Neural progenitor cell (in vitro differentiated cells): ENCODE results near the gene MEGF6. TPM values are rescaled to one million over a fixed set of nuclear protein-coding genes. Genes with fewer than 3 reads are reported as not detected.
"Not testable (repeated sequence)": the region's sequence is repeated elsewhere in the genome, so short reads cannot be mapped to it uniquely, and the experiment has no call there.

Source experiments
- DNase-seq: peaks from one replicate; pipeline ENCODE4 v3.0.0-alpha.2; 2016; ENCODE audit warnings: low spot score
- H2AFZ ChIP-seq: fragments of 200-600 bp; sonication (generic); replicated peaks from 2 replicates; pipeline ENCODE4 v1.6.1; 2016; ENCODE audit warnings: antibody characterized with exemption
- H3F3A ChIP-seq: fragments of 200-600 bp; sonication (generic); 2 replicates; pipeline ENCODE4 v1.6.1; 2016; ENCODE audit warnings: antibody characterized with exemption, low read depth
- H3K27ac ChIP-seq: fragments of 200-600 bp; sonication (generic); 2 replicates; pipeline ENCODE4 v1.5.1; 2016; ENCODE audit warnings: mild to moderate bottlenecking
- H3K27me3 ChIP-seq: fragments of 200-600 bp; sonication (generic); 2 replicates; pipeline ENCODE4 v1.6.1; 2016; ENCODE audit warnings: mild to moderate bottlenecking, moderate library complexity
- H3K36me3 ChIP-seq: fragments of 200-600 bp; sonication (generic); 2 replicates; pipeline ENCODE4 v1.5.1; 2016
- H3K4me1 ChIP-seq: fragments of 200-600 bp; sonication (generic); 2 replicates; pipeline ENCODE4 v1.6.1; 2016; ENCODE audit warnings: mixed run types
- H3K4me2 ChIP-seq: fragments of 200-600 bp; sonication (generic); 2 replicates; pipeline ENCODE4 v1.6.1; 2016
- H3K4me3 ChIP-seq: fragments of 200-600 bp; sonication (generic); 2 replicates; pipeline ENCODE4 v1.5.1; 2016
- H3K79me2 ChIP-seq: fragments of 200-600 bp; sonication (generic); 2 replicates; pipeline ENCODE4 v1.6.1; 2016; ENCODE audit warnings: low read depth
- H3K9ac ChIP-seq: fragments of 200-600 bp; sonication (generic); 2 replicates; pipeline ENCODE4 v1.6.1; 2016
- H3K9me3 ChIP-seq: fragments of 200-600 bp; sonication (generic); 2 replicates; pipeline ENCODE4 v1.5.1; 2016; ENCODE audit warnings: low read depth
- H4K20me1 ChIP-seq: fragments of 200-600 bp; sonication (generic); 2 replicates; pipeline ENCODE4 v1.6.1; 2016; ENCODE audit warnings: low read depth
- H3K27ac Mint-ChIP-seq: 3 replicates; pipeline ENCODE4 v1.8.0; 2021; ENCODE audit warnings: mixed read lengths
- H3K27me3 Mint-ChIP-seq: 2 replicates; pipeline ENCODE4 v1.8.0; 2022; ENCODE audit warnings: low read depth, mild to moderate bottlenecking, inconsistent platforms, moderate library complexity, mixed read lengths; ENCODE audit not compliant: insufficient read depth
- H3K36me3 Mint-ChIP-seq: 3 replicates; pipeline ENCODE4 v1.8.0; 2021; ENCODE audit warnings: mixed read lengths
- H3K4me1 Mint-ChIP-seq: 3 replicates; pipeline ENCODE4 v1.8.0; 2021; ENCODE audit warnings: mixed read lengths
- H3K4me3 Mint-ChIP-seq: 3 replicates; pipeline ENCODE4 v1.8.0; 2021; ENCODE audit warnings: mild to moderate bottlenecking, moderate library complexity, mixed read lengths
- H3K9me3 Mint-ChIP-seq: 3 replicates; pipeline ENCODE4 v1.8.0; 2020; ENCODE audit warnings: mixed read lengths
- CTCF ChIP-seq: fragments of 200-600 bp; sonication (generic); IDR thresholded peaks from 2 replicates; pipeline ENCODE4 v1.5.1; 2017; ENCODE audit warnings: antibody characterized with exemption, mild to moderate bottlenecking
- EZH2 ChIP-seq: fragments of 200-600 bp; sonication (generic); IDR thresholded peaks from 2 replicates; pipeline ENCODE4 v1.6.1; 2017; ENCODE audit warnings: antibody characterized with exemption, mild to moderate bottlenecking, moderate library complexity
- EZH2phosphoT487 ChIP-seq: fragments of 200-600 bp; sonication (generic); IDR thresholded peaks from 2 replicates; pipeline ENCODE4 v1.6.1; 2017; ENCODE audit warnings: antibody characterized with exemption
- total RNA-seq: library from RNA; depleted of rRNA; stranded (reverse); fragments of >200 nt; gene quantifications from 2 replicates; pipeline ENCODE4 v1.2.3, GENCODE V29; 2015; ENCODE audit warnings: low replicate concordance

MEGF6 gene
- total RNA-seq, 1 donor from 2014 or later, result 1.7 TPM

DNA sequence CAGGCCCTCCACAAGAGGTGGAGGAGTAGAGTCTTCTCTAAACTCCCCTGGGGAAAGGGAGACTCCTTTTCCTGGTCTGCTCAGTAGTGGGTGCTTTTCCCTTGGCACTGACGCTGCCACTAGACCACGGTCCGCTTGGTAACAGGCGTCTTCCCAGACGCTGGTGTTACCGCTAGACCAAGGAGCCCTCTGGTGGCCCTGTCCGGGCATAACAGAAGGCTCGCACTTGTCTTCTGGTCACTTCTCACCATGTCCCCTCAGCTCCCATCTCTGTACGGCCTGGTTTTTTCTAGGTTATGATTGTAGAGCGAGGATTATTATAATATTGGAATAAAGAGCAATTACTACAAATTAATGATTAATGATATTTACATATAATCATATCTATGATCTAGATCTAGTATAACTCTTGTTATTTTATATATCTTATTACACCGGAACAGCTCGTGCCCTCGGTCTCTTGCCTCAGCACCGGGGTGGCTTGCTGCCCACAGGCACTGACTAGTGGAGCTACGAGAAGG is 9.9 kb upstream of the MEGF6 start:
- not testable (repeated sequence) for H3K36me3 Mint-ChIP-seq, H3K27ac Mint-ChIP-seq, H3K9ac ChIP-seq, H3K27ac ChIP-seq, H3F3A ChIP-seq, DNase-seq, H3K79me2 ChIP-seq, H4K20me1 ChIP-seq, H3K9me3 ChIP-seq, H3K27me3 Mint-ChIP-seq, H3K36me3 ChIP-seq, H3K4me2 ChIP-seq, H3K9me3 Mint-ChIP-seq, H2AFZ ChIP-seq, H3K4me3 ChIP-seq
- Histone ChIP-seq H3K4me1 (peaks cover 13% of the 10 kb centered on the region), H3K27me3 (peaks cover 21% of the 10 kb centered on the region)
- H3K4me3 Mint-ChIP-seq, result peak overlapping the region; percentile 41
- H3K4me1 Mint-ChIP-seq, result peaks cover 23% of the 10 kb centered on the region
- TF ChIP-seq CTCF, result peak; percentile 47

DNA sequence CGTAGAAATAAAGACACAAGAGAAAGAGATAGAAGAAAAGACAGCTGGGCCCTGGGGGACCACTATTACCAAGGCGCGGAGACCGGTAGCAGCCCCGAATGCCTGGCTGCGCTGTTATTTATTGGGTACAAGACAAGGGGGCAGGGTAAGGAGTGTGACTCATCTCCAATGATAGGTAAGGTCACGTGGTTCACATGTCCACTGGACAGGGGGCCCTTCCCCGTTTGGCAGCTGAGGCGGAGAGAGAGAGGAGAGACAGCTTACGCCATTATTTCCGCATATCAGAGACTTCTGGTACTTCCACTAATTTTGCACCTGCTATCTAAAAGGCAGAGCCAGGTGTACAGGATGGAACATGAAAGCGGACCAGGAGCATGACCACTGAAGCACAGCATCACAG is 9.4 kb upstream of the MEGF6 start:
- peaks cover 21% of the 10 kb centered on the region for H3K27me3 ChIP-seq
- H3F3A ChIP-seq, result no peaks in the 10 kb centered on the region
- no peak overlapping the region for H2AFZ ChIP-seq
- peaks cover 10% of the 10 kb centered on the region for H3K4me1 ChIP-seq
- no peak overlapping the region for H3K4me2 ChIP-seq
- no peak overlapping the region for H3K4me3 ChIP-seq
- no peaks in the 10 kb centered on the region for H3K9me3 ChIP-seq
- Mint-ChIP-seq H3K27ac (no peak overlapping the region), H3K4me1 (peaks cover 26% of the 10 kb centered on the region), H3K27me3 (peaks cover 7% of the 10 kb centered on the region), H3K9me3 (no peaks in the 10 kb centered on the region), H3K4me3 (no peak overlapping the region), H3K36me3 (no peaks in the 10 kb centered on the region)
- no peak overlapping the region for H3K27ac ChIP-seq
- TF ChIP-seq EZH2, result no peak
- H4K20me1 ChIP-seq, result peaks cover under 1% of the 10 kb centered on the region
- H3K79me2 ChIP-seq, result peaks cover 5% of the 10 kb centered on the region
- no peak overlapping the region for H3K9ac ChIP-seq
- no peak for DNase-seq
- no peaks in the 10 kb centered on the region for H3K36me3 ChIP-seq

DNA sequence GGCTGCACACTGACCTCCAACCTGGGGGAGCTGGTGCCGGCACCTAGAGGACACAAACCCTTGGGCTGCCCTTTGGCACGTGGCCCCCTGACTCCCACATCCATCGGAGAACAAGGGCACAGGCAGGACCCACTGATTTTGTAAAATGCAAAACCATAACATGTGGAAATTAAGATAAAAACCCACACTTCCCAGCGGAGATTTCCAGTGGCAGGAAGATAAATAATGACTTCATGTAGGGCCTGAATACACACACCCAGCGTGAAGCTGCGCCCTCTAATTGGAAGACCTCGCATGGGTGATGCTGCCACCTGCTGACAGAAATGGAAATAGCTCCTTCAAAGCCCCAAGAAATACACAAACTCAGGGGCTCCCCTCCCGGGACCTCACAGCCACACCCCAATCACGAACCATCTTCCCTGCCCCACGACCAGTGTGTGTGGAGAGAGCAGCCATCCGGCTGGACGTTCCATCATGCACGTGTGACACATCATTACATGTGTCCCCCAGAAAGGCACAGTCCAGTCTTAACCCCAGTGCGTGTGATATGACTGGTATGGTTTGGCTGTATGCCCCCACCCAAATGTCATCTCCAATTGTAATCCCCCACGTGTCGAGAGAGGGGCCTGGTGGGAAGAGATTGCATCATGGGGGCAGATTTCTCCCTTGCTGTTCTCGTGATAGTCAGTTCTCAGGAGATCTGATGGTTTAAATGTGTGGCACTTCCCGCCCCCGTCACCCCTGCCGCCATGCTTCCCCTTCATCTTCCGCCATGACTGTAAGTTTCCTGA is 7.8 kb upstream of the MEGF6 start:
- Mint-ChIP-seq H3K27me3 (peaks cover 6% of the 10 kb centered on the region), H3K9me3 (no peaks in the 10 kb centered on the region), H3K27ac (no peak overlapping the region), H3K36me3 (no peaks in the 10 kb centered on the region), H3K4me1 (peaks cover 36% of the 10 kb centered on the region), H3K4me3 (no peak overlapping the region)
- Histone ChIP-seq H3K79me2 (no peaks in the 10 kb centered on the region), H4K20me1 (peaks cover 10% of the 10 kb centered on the region), H3F3A (peaks cover 9% of the 10 kb centered on the region), H2AFZ (no peak overlapping the region), H3K27ac (no peak overlapping the region), H3K4me2 (no peak overlapping the region), H3K4me1 (peaks cover 18% of the 10 kb centered on the region), H3K36me3 (no peaks in the 10 kb centered on the region), H3K9me3 (no peaks in the 10 kb centered on the region), H3K4me3 (no peak overlapping the region), H3K27me3 (peaks cover 21% of the 10 kb centered on the region), H3K9ac (no peak overlapping the region)
- TF ChIP-seq CTCF (peak; percentile 84), EZH2phosphoT487 (no peak), EZH2 (no peak)
- peak; percentile 90 for DNase-seq

GRCh38 chr1:3618531-3618880 is 7.2 kb upstream of the MEGF6 start:
- peaks cover 7% of the 10 kb centered on the region for H3K27me3 Mint-ChIP-seq
- Histone ChIP-seq H3K4me3 (no peak overlapping the region), H3F3A (peaks cover 9% of the 10 kb centered on the region), H3K9ac (no peak overlapping the region), H3K36me3 (no peaks in the 10 kb centered on the region), H3K27me3 (peaks cover 16% of the 10 kb centered on the region), H3K27ac (no peak overlapping the region), H3K4me2 (no peak overlapping the region), H4K20me1 (peaks cover 10% of the 10 kb centered on the region), H3K9me3 (no peaks in the 10 kb centered on the region), H2AFZ (no peak overlapping the region), H3K79me2 (no peaks in the 10 kb centered on the region), H3K4me1 (peaks cover 13% of the 10 kb centered on the region)
- H3K4me1 Mint-ChIP-seq, result peaks cover 36% of the 10 kb centered on the region
- H3K27ac Mint-ChIP-seq, result no peak overlapping the region
- TF ChIP-seq EZH2 (no peak), EZH2phosphoT487 (no peak), CTCF (no peak)
- DNase-seq, result no peak
- H3K36me3 Mint-ChIP-seq, result no peaks in the 10 kb centered on the region
- no peak overlapping the region for H3K4me3 Mint-ChIP-seq
- H3K9me3 Mint-ChIP-seq, result no peaks in the 10 kb centered on the region
